ENCODE measurements around the gene SCAP. TPM values are rescaled to one million over a fixed set of nuclear protein-coding genes. Genes with fewer than 3 reads are reported as not detected.
A peak's percentile ranks its signal among the peaks of the same experiment; 100 is the strongest.

The SCAP gene
- total RNA-seq, 4 donors from 2014 or later: 68.7 to 108 (median 79.5) TPM

DNA sequence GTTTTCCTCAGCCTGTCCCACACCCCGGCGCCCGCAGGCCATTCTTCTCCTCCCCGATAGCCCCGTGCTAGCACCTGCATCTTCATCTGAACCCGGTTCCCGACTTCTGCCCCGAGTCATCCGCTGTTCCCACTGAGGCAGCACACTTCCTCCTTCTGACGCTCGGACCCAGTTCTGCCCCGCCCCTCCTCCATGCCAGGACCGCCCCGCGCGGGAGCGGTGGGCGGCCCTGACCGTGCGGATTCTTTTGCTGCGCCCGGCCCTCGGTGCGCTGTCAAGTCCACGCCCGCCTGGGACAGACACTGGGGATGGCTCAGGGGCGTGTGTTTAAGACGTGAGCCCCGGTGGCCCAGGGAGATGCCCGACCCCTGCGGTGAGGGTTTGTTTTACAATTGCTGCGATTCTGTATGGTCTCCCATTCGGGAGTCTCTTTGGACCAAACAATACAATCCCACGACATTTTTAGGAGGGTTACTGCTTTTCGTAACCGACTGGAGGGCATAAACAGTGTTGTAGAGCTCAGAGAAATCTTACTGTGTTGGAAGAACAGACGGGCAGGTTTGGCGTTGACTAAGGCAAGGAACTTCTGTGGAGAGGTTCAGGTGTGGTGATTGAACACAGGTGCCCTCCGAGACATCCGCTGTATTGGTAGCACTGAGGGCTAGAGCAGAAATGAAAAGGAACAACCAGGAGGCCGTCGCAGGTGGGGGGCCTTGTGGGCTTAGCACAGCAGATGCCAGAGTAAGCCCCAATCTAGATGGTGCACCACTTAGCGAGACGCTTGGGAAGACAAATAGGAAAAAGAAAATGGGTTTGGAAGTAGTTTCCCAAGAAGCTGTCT, 94.2 kb downstream of the SCAP start:
- intact Hi-C loops (cut with DNase I): no loop called here
- peak overlapping the region; percentile 94 to 99 (median 98) for H3K27ac ChIP-seq
- H3K36me3 ChIP-seq: peaks cover 0 to 23% (median 0%) of the 10 kb centered on the region in 3 donors
- peak; percentile 41 for DNase-seq
- H3K4me3 ChIP-seq: peak overlapping the region; percentile 64 to 100 (median 85)
- H3K9me3 ChIP-seq: no peaks in the 10 kb centered on the region
- H3K4me1 ChIP-seq: peaks cover 18 to 64% (median 31%) of the 10 kb centered on the region in 3 donors
- H3K27me3 ChIP-seq: no peaks in the 10 kb centered on the region
- TF ChIP-seq, protein P1, sequence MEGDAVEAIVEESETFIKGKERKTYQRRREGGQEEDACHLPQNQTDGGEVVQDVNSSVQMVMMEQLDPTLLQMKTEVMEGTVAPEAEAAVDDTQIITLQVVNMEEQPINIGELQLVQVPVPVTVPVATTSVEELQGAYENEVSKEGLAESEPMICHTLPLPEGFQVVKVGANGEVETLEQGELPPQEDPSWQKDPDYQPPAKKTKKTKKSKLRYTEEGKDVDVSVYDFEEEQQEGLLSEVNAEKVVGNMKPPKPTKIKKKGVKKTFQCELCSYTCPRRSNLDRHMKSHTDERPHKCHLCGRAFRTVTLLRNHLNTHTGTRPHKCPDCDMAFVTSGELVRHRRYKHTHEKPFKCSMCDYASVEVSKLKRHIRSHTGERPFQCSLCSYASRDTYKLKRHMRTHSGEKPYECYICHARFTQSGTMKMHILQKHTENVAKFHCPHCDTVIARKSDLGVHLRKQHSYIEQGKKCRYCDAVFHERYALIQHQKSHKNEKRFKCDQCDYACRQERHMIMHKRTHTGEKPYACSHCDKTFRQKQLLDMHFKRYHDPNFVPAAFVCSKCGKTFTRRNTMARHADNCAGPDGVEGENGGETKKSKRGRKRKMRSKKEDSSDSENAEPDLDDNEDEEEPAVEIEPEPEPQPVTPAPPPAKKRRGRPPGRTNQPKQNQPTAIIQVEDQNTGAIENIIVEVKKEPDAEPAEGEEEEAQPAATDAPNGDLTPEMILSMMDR (IDR thresholded peaks at IDR 0.05): no peak
- peak in 2 of 4 donors; percentile 34 to 77 for TF ChIP-seq POLR2A (IDR thresholded peaks at IDR 0.05)
- WGBS, 2 donors: 8 to 9% methylated on average over 14 to 18 of the region's 44 CpGs

DNA sequence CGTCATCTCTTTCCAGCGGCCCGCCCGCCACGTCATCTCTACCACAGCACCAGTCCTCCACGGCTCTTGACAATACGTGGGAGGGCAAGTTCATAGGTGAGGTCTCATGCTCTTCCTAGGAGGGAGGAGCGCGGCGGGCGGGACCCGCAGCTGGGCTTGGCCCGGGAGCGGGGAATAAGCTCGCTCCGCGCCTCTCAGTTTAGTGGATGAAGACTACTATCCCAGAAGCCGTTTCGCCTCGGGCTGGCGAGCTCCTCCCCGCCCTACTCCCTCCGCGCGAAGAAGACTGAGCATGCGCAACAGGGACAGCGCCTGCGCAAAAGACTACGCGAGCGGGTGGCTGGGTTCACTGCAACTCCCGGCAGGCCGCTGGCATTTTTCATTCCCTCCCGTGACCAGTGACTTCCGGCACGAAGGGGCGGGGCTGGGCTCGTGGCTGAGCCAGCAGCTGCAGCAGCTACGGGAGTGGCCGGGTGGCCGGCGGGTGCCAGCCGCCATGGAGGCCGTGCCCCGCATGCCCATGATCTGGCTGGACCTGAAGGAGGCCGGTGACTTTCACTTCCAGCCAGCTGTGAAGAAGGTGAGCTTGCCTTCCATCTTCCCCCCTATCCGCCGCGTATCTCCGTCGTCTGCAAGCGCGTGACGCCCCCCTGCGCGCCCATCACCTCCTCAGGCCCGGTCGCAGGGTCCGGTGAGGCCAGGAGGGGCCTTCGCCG, 95.0 kb downstream of the SCAP start, which contains the start of gene PTPN23:
Gene PTPN23, plus strand, starts transcription at position 421 of the 716 bp plus-strand sequence. Its CDS starts 76 bp downstream, at position 497.
- TF ChIP-seq POLR2A (IDR thresholded peaks at IDR 0.05): peak in 3 of 4 donors; percentile 43 to 96 (median 79)
- TF ChIP-seq, protein P1 (IDR thresholded peaks at IDR 0.05): peak in 2 of 6 experiments; percentile 6 to 26
- Histone ChIP-seq H3K4me3 (peak within 1 kb of the TSS; percentile 64 to 100 (median 85)), H3K36me3 (peaks cover 0 to 15% (median 0%) of the 10 kb centered on the region in 3 donors), H3K27me3 (no peaks in the 10 kb centered on the region), H3K4me1 (peaks cover 15 to 58% (median 25%) of the 10 kb centered on the region in 3 donors), H3K27ac (peak within 1 kb of the TSS; percentile 94 to 99 (median 98)), H3K9me3 (no peaks in the 10 kb centered on the region)
- 0% methylated on average over 1 to 39 of the region's 61 CpGs for WGBS, 2 donors
- DNase-seq: peak; percentile 86
- intact Hi-C loops (cut with DNase I): no loop called here

DNA sequence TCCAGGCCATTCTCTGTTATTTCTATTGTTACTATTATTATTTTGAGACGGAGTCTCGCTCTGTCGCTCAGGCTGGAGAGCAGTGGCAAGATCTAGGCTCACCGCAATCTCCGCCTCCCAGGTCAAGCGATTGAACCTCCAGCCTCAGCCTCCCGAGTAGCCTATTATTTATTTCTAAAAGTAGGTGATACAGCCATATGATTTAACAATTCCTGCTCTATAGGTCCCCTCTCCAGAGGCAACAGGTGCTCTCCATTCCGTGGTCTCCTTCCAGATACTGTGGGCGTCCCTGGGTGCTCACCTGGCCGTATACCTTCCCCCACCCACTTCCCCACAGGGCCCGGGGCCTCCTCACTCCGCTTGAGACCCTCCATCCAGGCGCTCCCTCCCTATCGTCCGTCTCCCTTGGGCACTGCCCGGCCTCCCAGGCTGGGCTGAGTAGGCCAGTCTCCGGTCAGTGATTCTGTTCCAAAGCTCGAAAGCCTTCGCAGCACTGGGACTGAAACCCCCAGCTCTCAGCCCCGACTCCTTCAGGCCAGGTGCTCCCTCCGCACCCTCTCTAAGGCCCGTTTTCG, 95.6 kb downstream of the SCAP start:
- WGBS, 2 donors: 10 to 15% methylated on average over 19 to 23 of the region's 23 CpGs
- intact Hi-C loops (cut with DNase I): no loop called here

DNA sequence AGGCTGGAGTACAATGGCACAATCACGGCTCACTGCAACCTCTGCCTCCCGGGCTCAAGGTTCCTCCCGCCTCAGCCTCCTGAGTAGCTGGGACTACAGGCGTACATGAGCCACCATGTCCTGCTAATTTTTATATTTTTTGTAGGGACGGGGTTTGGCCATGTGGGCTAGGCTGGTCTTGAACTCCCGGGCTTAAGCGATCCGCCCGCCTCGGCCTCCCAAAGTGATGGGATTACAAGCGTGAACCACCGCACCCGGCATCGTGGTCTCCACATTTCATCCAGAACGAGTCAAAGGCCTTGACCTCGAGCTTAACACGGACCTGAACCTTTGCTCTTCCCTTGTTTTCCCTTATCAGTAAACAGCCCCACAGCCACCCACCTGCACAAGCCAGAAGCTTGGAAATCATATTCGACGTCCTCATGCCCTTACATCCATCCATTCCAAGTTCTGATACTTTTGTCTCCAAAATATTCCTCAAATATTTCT, 96.3 kb downstream of the SCAP start:
- peak overlapping the region in 3 of 4 donors; percentile 82 to 100 (median 88) for H3K4me3 ChIP-seq
- H3K9me3 ChIP-seq: no peaks in the 10 kb centered on the region
- no peak for DNase-seq
- intact Hi-C loops (cut with DNase I): no loop called here
- H3K4me1 ChIP-seq: peaks cover 13 to 45% (median 19%) of the 10 kb centered on the region in 3 donors
- H3K27me3 ChIP-seq: no peaks in the 10 kb centered on the region
- peak overlapping the region; percentile 94 to 99 (median 98) for H3K27ac ChIP-seq
- TF ChIP-seq, protein P1 (IDR thresholded peaks at IDR 0.05): no peak
- TF ChIP-seq POLR2A (IDR thresholded peaks at IDR 0.05): no peak
- 67 to 84% methylated on average over 11 to 19 of the region's 19 CpGs for WGBS, 2 donors
- H3K36me3 ChIP-seq: peaks cover 0 to 9% (median 0%) of the 10 kb centered on the region in 3 donors

More for the DNA sequence above, 95.6 kb downstream of the SCAP start:
- Histone ChIP-seq H3K36me3 (peaks cover 0 to 9% (median 0%) of the 10 kb centered on the region in 3 donors), H3K9me3 (no peaks in the 10 kb centered on the region), H3K4me1 (peaks cover 13 to 52% (median 21%) of the 10 kb centered on the region in 3 donors), H3K27me3 (no peaks in the 10 kb centered on the region), H3K4me3 (peak overlapping the region; percentile 64 to 100 (median 85)), H3K27ac (peak overlapping the region; percentile 94 to 99 (median 98))
- peak in 1 of 4 donors; percentile 85 for TF ChIP-seq POLR2A (IDR thresholded peaks at IDR 0.05)
- TF ChIP-seq, protein P1 (IDR thresholded peaks at IDR 0.05): peak in 2 of 6 experiments; percentile 16 to 22
- DNase-seq: no peak
